GM19395 (cell line): ENCODE results near the gene RAB44.
"Not testable (repeated sequence)": the region's sequence is repeated elsewhere in the genome, so short reads cannot be mapped to it uniquely, and the experiment has no call there.

ENCODE experiments used
- ATAC-seq: cut with Tn5 transposase; IDR thresholded peaks from one replicate; pipeline ENCODE4 v1.9.1; 2021; ENCODE audit warnings: mild to moderate bottlenecking, moderate library complexity; ENCODE audit not compliant: unreplicated experiment

Gene RAB44

DNA sequence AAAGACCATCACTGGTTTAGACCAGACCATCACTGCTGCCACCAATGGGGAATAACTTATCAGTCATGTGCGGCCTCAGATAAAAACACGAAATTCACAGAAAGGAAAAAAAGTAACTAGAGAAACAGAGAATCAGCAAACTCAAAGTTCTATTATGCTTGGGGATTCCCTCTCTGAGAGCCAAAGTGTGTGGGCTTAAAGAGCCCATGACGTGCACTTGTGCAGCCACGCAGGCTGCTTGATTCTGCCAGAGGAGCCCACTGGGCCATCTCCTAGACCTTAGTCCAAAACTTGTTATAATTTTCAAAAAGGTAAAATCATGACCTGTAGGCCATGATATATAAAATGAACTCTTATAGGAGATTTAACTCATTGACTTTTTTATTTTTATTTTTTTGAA is 15.2 kb downstream of the RAB44 start:
- no peak for ATAC-seq

GRCh38 chr6:36713846-36714245 is 16.2 kb downstream of the RAB44 start:
- ATAC-seq, result no peak

- ATAC-seq, result no peak
Measured at GRCh38 chr6:36714511-36714910, 16.9 kb downstream of the RAB44 start.

DNA sequence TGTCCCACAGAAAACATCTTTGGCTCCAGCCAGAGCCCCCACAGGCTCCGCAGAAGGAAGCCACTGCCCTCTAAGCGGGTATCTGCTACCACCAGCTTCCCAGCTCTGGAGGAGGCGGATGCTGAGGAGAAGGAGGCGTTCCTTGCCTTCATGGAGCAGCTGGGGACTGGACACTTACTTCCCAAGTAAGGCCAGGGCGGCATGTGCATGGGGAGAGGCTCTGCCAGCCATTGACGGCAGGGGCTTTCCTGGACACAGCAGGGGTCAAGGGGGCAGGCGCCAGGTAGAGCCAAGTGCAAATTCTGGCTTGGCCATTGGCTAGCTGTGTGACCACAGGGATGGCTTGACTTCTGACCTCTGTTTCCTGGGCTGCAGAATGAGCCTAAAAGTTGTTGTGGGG is 17.8 kb downstream of the RAB44 start:
- ATAC-seq, result no peak

DNA sequence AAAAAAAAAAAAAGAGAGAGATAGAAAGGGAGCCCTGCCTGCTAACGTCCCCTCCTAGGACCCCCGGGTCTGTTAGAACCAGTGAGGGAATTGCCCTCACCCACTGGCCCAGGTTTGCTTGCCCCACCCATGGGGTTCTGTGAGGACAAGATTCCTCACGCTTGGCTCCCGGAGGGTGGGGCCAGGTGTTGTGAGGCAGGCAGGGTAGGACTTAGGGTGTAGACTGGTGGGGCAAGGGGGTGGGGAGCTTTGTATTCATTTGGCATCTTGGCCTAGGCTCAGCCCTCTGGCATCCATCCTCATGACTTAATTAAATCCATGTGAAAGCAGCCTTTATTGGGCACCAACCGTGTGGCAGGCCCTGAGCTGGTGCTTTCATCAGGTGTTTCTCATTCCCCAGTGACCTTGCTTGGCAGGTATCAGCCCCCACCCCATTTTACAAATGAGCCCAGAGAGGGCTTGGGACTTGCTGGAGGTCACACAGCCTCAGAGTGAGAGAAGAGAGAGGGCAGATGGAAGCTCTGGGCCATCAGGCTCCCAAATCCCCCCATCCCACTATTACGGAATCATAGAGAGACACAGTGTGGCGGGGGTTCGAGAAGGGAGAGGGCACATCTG is 19.0 kb downstream of the RAB44 start:
- ATAC-seq, result no peak

- ATAC-seq, result no peak
Measured at GRCh38 chr6:36717231-36717825, 19.7 kb downstream of the RAB44 start.

- ATAC-seq, result no peak
Measured at GRCh38 chr6:36717871-36718540, 20.4 kb downstream of the RAB44 start.

DNA sequence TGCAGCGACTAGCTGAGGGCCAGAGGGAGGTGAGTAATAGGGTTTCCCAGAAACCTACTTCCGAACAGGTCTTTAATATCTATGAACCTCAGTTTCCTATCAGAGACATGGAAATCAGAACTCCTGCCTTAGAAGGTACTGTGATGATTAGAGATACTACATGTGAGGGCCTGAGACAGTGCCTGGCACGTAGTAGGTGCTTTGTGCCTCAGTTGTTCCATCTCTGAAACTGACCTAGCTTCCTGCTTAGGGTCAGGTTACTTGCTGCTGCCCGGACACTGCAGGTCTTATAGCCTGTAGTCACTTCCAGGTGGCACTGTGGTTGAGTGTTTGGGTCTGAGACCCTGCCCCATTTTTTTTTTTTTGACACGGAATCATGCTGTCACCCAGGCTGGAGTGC is 20.9 kb downstream of the RAB44 start:
- ATAC-seq, result no peak

DNA sequence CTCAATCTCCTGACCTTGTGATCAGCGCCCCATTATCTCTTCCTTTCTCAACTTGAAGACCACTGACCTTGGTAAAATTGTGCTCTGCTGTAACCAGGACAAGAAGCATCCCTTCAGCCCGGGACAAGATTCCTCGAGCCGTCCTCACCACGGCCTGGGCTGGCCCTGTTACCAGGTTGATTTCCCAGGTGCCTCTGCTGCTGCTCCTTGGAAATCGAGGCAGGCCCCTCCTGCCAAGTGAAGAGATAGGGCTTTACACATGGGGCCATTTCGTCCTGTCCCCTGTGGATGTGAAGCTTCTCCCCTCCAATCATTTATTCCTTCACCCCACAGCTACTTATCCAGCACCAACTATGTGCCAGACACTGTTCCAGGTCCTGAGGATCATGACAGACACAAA is 21.5 kb downstream of the RAB44 start:
- no peak for ATAC-seq

- ATAC-seq, result no peak
Measured at GRCh38 chr6:36720251-36721141, 22.9 kb downstream of the RAB44 start.

DNA sequence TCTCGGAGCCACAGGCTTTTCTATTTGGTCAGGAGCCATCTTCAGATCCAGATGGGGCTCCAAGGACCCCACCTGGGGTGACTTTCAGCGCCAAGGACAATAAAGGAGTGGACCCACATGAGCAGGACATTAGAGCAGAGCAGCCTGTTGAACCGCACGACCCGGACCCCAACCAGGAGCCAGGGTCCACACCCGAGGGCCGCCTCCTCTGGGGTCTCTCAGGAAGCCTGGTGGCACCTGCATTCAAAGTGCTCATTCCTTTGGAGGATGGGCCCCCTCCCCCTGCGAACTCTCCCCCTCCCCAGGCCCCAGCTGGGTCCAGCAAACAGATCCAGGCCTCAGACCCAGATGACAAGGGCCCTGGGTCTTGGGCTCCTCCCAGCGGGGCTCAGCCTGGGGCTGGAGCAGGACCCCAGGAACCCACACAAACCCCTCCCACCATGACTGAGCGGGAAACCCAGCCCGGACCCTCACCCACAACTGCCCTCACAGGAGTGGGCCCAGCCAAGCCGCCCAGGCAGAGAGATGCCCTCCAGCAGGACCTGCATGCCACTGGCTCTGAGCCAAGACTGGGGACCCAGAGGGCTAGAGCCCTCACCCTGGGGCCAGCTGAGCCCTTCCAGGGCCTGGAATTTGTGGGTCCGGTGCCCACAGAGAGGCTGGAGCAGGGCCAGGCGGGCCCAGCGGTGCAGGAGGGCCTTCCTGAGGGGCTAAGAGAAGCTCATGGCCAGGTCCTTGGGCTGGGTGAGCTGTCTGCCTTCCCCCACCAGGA is 23.9 kb downstream of the RAB44 start:
- ATAC-seq, result no peak

- no peak for ATAC-seq
Measured at GRCh38 chr6:36722365-36722764, 24.7 kb downstream of the RAB44 start.

DNA sequence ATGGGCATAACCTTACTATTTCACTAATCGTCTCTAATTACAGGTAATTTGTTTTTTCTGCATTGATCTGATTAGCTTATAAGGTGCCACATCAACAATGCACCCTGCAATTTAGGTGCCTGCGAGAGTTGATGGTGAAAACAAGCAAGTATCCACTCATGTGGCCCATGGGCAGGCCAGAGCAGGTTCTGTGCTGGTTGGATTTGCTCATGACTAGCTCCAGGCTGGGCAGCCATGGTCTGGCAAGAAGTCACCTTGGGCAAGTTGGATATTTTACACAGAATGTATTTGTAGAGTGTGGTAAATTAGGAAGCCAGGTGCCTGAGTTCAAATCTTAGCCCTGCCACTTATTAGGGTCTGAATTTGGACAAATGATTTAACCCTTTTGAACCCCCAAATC is 25.3 kb downstream of the RAB44 start:
- ATAC-seq, result no peak

- ATAC-seq, result not testable (repeated sequence)
Measured at GRCh38 chr6:36723992-36724391, 26.4 kb downstream of the RAB44 start.

- ATAC-seq, result no peak
Measured at GRCh38 chr6:36724514-36725390, 27.1 kb downstream of the RAB44 start.

DNA sequence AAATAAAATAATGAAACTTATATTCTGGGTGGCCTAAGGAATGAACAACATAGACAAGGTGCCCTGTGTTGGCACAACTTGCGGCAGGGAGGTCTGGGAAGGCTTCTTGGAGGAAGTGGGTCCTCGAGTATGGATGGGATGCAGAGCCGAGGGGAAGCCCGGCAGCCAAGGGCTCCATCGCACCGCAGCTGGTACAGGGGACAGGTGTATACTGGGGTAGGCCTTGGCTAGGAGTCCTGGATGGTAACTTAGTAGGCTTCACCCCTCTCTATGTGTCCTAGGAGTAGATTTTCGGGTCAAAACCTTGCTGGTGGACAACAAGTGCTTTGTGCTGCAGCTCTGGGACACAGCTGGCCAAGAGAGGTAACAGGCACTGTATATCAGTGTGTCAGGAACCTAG is 28.0 kb downstream of the RAB44 start:
- no peak for ATAC-seq

- no peak for ATAC-seq
Measured at GRCh38 chr6:36727505-36728021, 29.9 kb downstream of the RAB44 start.

- no peak for ATAC-seq
Measured at GRCh38 chr6:36728289-36729160, 30.9 kb downstream of the RAB44 start.

GRCh38 chr6:36729161-36729524 is 31.5 kb downstream of the RAB44 start:
- ATAC-seq, result no peak
